A673 (cell line): Measurements from ENCODE around the gene BLCAP.

Experiments used
- CTCF ChIP-seq: fragments of 300-800, 200-600 bp; sonication (generic); conservative IDR thresholded peaks from 2 replicates; pipeline ENCODE4 v1.5.1; 2017; ENCODE audit warnings: low read depth, mild to moderate bottlenecking, antibody characterized with exemption, low read length, moderate library complexity, mixed read lengths
- EZH2 ChIP-seq: fragments of 200-600 bp; sonication (generic); IDR thresholded peaks from 2 replicates; pipeline ENCODE4 v1.6.1; 2017; ENCODE audit warnings: borderline replicate concordance, low read depth, mild to moderate bottlenecking, mixed read lengths, antibody characterized with exemption, low read length; ENCODE audit not compliant: poor library complexity, severe bottlenecking

DNA sequence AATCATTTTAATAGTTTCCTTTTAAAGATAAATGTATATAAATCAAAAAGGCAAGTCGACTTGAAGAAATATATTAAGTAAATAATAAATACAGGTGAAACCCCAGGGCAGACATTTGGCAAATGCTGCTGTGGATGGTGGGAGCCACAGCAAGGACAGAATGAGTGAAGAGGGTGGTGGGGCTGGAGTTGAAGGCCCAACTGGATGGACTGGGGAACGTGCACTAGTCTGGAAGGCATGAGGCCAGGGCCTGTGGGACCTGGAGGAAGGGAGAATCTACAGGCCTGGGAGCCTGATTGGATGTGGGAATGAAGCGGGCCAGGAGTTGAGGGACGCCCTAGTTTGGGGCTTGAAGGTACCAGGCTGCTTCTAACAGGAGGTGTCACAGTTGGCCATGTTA is 30.6 kb upstream of the BLCAP start:
- TF ChIP-seq EZH2: no peak
- no peak for TF ChIP-seq CTCF
